Kidney epithelial cell (primary cell): ENCODE results near the gene ULK4. TPM values are rescaled to one million over a fixed set of nuclear protein-coding genes. Genes with fewer than 3 reads are reported as not detected.

Experiments
- DNase-seq: peaks from one replicate; pipeline ENCODE4 v3.0.0-alpha.2; 2010; ENCODE audit warnings: low read depth
- H3K27me3 ChIP-seq: 2 replicates; pipeline ENCODE4 v1.6.0; 2011; ENCODE audit warnings: low read length; ENCODE audit not compliant: control insufficient read depth, insufficient read depth
- H3K36me3 ChIP-seq: 2 replicates; pipeline ENCODE4 v1.5.1; 2011; ENCODE audit warnings: low read length; ENCODE audit not compliant: control insufficient read depth, insufficient read depth
- H3K4me3 ChIP-seq: 2 replicates; pipeline ENCODE4 v1.5.1; 2011; ENCODE audit warnings: low read depth, mild to moderate bottlenecking, control low read depth, low read length
- CTCF ChIP-seq: IDR thresholded peaks from 2 replicates; pipeline ENCODE4 v1.5.1; 2011; ENCODE audit warnings: mild to moderate bottlenecking, moderate library complexity, low read length, control low read depth, inconsistent platforms; ENCODE audit not compliant: insufficient read depth, poor library complexity, severe bottlenecking
- total RNA-seq: library from RNA; depleted of rRNA; stranded (reverse); fragments of >200 nt; gene quantifications from 2 replicates; pipeline ENCODE4 v1.2.3, GENCODE V29; 2015

Gene ULK4
- total RNA-seq, 1 donor from 2014 or later: 18.3 TPM

- DNase-seq: no peak
- H3K27me3 ChIP-seq: no peaks in the 10 kb centered on the region
- no peak for TF ChIP-seq CTCF
- H3K36me3 ChIP-seq: no peaks in the 10 kb centered on the region
- H3K4me3 ChIP-seq: no peak overlapping the region
Observed at GRCh38 chr3:41304593-41304992, 657.3 kb downstream of the ULK4 start.

GRCh38 chr3:41302295-41302694 is 659.6 kb downstream of the ULK4 start:
- no peaks in the 10 kb centered on the region for H3K27me3 ChIP-seq
- H3K4me3 ChIP-seq: no peak overlapping the region
- no peak for TF ChIP-seq CTCF
- H3K36me3 ChIP-seq: no peaks in the 10 kb centered on the region
- no peak for DNase-seq

GRCh38 chr3:41301548-41301947 is 660.4 kb downstream of the ULK4 start:
- TF ChIP-seq CTCF: no peak
- H3K4me3 ChIP-seq: no peak overlapping the region
- no peaks in the 10 kb centered on the region for H3K36me3 ChIP-seq
- H3K27me3 ChIP-seq: no peaks in the 10 kb centered on the region
- no peak for DNase-seq

- no peak for TF ChIP-seq CTCF
- no peak overlapping the region for H3K4me3 ChIP-seq
- no peaks in the 10 kb centered on the region for H3K27me3 ChIP-seq
- no peaks in the 10 kb centered on the region for H3K36me3 ChIP-seq
- no peak for DNase-seq
Observed at GRCh38 chr3:41299036-41299435, 662.9 kb downstream of the ULK4 start.

DNA sequence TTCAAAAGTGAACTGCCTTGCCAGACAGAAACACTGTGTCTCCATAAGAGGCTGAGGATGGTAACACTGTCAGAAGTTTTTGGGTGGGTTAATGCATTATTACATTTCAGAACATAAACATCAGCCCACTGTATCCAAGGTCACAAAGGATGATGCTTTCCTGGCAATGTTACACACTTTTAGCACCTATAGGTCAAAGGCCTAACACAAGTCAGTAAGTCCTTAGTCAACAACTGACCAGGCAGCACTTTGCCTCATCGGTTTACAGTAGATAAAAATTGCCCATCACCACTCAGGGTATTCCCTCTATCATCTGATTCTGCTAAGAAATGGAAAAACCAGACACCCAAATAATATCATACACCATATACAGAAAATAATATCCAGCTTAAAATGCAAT is 664.2 kb downstream of the ULK4 start:
- no peak overlapping the region for H3K4me3 ChIP-seq
- no peaks in the 10 kb centered on the region for H3K27me3 ChIP-seq
- TF ChIP-seq CTCF: no peak
- no peaks in the 10 kb centered on the region for H3K36me3 ChIP-seq
- no peak for DNase-seq

DNA sequence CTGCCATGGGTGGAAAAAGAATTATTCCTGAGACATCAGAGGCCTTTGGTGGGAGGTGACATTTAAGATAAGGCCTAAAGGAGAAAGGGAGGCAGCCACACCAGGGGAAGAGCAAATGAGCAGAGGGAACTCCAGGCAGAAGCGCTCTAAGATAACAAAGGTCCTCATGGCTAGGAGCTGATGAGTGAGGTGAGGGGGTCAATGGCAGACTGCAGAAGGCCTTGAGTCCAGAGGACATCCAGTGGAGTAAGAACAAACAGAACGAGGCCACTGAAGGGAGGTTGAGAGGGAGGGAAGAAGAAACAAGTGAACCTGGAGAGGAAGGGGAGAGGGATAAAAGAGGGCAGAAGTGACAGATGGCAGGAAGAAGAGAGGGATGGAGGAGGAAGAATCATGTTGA is 665.3 kb downstream of the ULK4 start:
- Histone ChIP-seq H3K36me3 (no peaks in the 10 kb centered on the region), H3K27me3 (no peaks in the 10 kb centered on the region), H3K4me3 (no peak overlapping the region)
- no peak for DNase-seq
- no peak for TF ChIP-seq CTCF
